Measurements from ENCODE around the gene ESYT2.
"Not testable (repeated sequence)": the region's sequence is repeated elsewhere in the genome, so short reads cannot be mapped to it uniquely, and the experiment has no call there.

The ESYT2 gene

GRCh38 chr7:158700008-158700407 lies 129.3 kb downstream of the ESYT2 start:
- Histone ChIP-seq H3K36me3 (ENCODE audit: low read depth) (peaks cover 71% of the 10 kb centered on the region), H3K4me1 (ENCODE audit: insufficient read depth, poor library complexity, severe bottlenecking) (peaks cover 14% of the 10 kb centered on the region), H3K9me3 (ENCODE audit: severe bottlenecking) (no peaks in the 10 kb centered on the region), H3K4me3 (ENCODE audit: severe bottlenecking) (no peak overlapping the region), H3K27me3 (ENCODE audit: insufficient read depth, poor library complexity, severe bottlenecking) (no peaks in the 10 kb centered on the region), H3K27ac (ENCODE audit: poor library complexity, severe bottlenecking) (no peak overlapping the region)
- ATAC-seq (ENCODE audit: low read depth) (no peak), DNase-seq (ENCODE audit: low spot score) (no peak)
- TF ChIP-seq CTCF (IDR thresholded peaks at IDR 0.05; ENCODE audit: poor library complexity, severe bottlenecking) = no peak

GRCh38 chr7:158699341-158699740 lies 130.0 kb downstream of the ESYT2 start:
- Histone ChIP-seq H3K27ac (ENCODE audit: poor library complexity, severe bottlenecking) (no peak overlapping the region), H3K27me3 (ENCODE audit: insufficient read depth, poor library complexity, severe bottlenecking) (no peaks in the 10 kb centered on the region), H3K36me3 (ENCODE audit: low read depth) (peaks cover 71% of the 10 kb centered on the region), H3K9me3 (ENCODE audit: severe bottlenecking) (no peaks in the 10 kb centered on the region), H3K4me3 (ENCODE audit: severe bottlenecking) (no peak overlapping the region), H3K4me1 (ENCODE audit: insufficient read depth, poor library complexity, severe bottlenecking) (peaks cover 14% of the 10 kb centered on the region)
- ATAC-seq (ENCODE audit: low read depth) (no peak), DNase-seq (ENCODE audit: low spot score) (no peak)
- no peak for TF ChIP-seq CTCF (IDR thresholded peaks at IDR 0.05; ENCODE audit: poor library complexity, severe bottlenecking)

- no peak for DNase-seq (ENCODE audit: low spot score)
- Histone ChIP-seq H3K4me3 (ENCODE audit: severe bottlenecking) (no peak overlapping the region), H3K27ac (ENCODE audit: poor library complexity, severe bottlenecking) (no peak overlapping the region), H3K4me1 (ENCODE audit: insufficient read depth, poor library complexity, severe bottlenecking) (peaks cover 14% of the 10 kb centered on the region), H3K9me3 (ENCODE audit: severe bottlenecking) (no peaks in the 10 kb centered on the region), H3K27me3 (ENCODE audit: insufficient read depth, poor library complexity, severe bottlenecking) (no peaks in the 10 kb centered on the region), H3K36me3 (ENCODE audit: low read depth) (peaks cover 71% of the 10 kb centered on the region)
- no peak for ATAC-seq (ENCODE audit: low read depth)
- TF ChIP-seq CTCF (IDR thresholded peaks at IDR 0.05; ENCODE audit: poor library complexity, severe bottlenecking) = no peak
Measured at GRCh38 chr7:158698657-158699195, 130.6 kb downstream of the ESYT2 start.

- peaks cover 67% of the 10 kb centered on the region for H3K36me3 ChIP-seq (ENCODE audit: low read depth)
Measured at GRCh38 chr7:158697597-158697996, 131.7 kb downstream of the ESYT2 start.

GRCh38 chr7:158695726-158696452 lies 133.4 kb downstream of the ESYT2 start:
- no peak overlapping the region for H3K4me3 ChIP-seq (ENCODE audit: severe bottlenecking)
- H3K27ac ChIP-seq (ENCODE audit: poor library complexity, severe bottlenecking) = no peak overlapping the region
- DNase-seq (ENCODE audit: low spot score) = no peak
- peak; percentile 51 for TF ChIP-seq CTCF (IDR thresholded peaks at IDR 0.05; ENCODE audit: poor library complexity, severe bottlenecking)
- peaks cover 70% of the 10 kb centered on the region for H3K36me3 ChIP-seq (ENCODE audit: low read depth)
- no peaks in the 10 kb centered on the region for H3K27me3 ChIP-seq (ENCODE audit: insufficient read depth, poor library complexity, severe bottlenecking)
- peak; percentile 82 for ATAC-seq (ENCODE audit: low read depth)
- H3K4me1 ChIP-seq (ENCODE audit: insufficient read depth, poor library complexity, severe bottlenecking) = no peaks in the 10 kb centered on the region
- H3K9me3 ChIP-seq (ENCODE audit: severe bottlenecking) = no peaks in the 10 kb centered on the region

More at GRCh38 chr7:158697597-158697996, 131.7 kb downstream of the ESYT2 start:
- not testable (repeated sequence) for H3K9me3 ChIP-seq (ENCODE audit: severe bottlenecking); H3K4me1 ChIP-seq (ENCODE audit: insufficient read depth, poor library complexity, severe bottlenecking); DNase-seq (ENCODE audit: low spot score); H3K27ac ChIP-seq (ENCODE audit: poor library complexity, severe bottlenecking); ATAC-seq (ENCODE audit: low read depth); H3K4me3 ChIP-seq (ENCODE audit: severe bottlenecking); H3K27me3 ChIP-seq (ENCODE audit: insufficient read depth, poor library complexity, severe bottlenecking)

All from RWPE2 (cell line).